ENCODE data around the gene WBP1L. TPM values are rescaled to one million over a fixed set of nuclear protein-coding genes. Genes with fewer than 3 reads are reported as not detected.

The WBP1L gene
- total and polyA plus RNA-seq, 2 of the 13 experiments (the other 11 are each of a cell fraction or from before 2014, with no cell fraction given) = 8.3 to 12.3 TPM

DNA sequence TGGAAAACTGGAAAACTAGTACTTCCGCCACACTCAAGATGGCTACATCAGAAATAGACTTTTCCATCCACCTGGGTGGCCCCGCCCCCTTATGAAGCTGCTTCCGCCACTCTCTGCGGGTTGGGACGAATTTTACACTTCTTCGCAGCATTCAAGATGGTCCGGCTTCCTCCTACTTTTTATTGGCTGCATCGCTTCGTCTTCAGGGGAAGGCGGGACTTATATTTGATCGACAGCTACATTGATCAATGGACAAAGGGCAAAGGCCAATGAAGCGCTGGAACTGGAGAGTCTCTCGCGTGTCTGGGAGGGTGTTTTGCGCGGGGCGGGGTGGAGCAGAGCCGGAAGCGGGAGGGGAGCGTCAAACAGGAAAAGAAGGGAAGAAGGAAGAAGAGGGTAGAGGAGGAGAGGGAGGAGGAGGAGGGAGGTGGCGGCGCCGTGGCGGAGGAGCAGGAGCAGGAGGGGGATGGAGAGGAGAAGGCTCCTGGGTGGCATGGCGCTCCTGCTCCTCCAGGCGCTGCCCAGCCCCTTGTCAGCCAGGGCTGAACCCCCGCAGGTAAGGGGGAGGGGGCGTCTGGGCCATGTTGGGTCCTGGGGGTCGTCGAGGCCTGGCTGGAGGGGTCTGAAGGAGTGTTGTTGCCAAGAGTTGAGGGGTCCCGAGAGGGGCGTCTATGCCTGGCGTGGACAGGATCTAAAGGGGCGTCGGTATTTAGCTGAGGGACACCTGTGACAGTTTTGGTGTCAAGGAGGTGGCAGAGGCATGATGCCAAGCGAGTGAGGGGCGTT is at the start of gene WBP1L (continued):
- peak; percentile 45; the same call in 1 of the 2 replicates for TF ChIP-seq SP5 (CRISPR knock-in tag; IDR thresholded peaks at IDR 0.05; ENCODE audit: borderline replicate concordance, low read depth)
- peak; percentile 98 for TF ChIP-seq YY1 (IDR thresholded peaks at IDR 0.05; ENCODE audit: insufficient read depth, insufficient replicate concordance, low read depth, low read length)
- TF ChIP-seq, protein P1, sequence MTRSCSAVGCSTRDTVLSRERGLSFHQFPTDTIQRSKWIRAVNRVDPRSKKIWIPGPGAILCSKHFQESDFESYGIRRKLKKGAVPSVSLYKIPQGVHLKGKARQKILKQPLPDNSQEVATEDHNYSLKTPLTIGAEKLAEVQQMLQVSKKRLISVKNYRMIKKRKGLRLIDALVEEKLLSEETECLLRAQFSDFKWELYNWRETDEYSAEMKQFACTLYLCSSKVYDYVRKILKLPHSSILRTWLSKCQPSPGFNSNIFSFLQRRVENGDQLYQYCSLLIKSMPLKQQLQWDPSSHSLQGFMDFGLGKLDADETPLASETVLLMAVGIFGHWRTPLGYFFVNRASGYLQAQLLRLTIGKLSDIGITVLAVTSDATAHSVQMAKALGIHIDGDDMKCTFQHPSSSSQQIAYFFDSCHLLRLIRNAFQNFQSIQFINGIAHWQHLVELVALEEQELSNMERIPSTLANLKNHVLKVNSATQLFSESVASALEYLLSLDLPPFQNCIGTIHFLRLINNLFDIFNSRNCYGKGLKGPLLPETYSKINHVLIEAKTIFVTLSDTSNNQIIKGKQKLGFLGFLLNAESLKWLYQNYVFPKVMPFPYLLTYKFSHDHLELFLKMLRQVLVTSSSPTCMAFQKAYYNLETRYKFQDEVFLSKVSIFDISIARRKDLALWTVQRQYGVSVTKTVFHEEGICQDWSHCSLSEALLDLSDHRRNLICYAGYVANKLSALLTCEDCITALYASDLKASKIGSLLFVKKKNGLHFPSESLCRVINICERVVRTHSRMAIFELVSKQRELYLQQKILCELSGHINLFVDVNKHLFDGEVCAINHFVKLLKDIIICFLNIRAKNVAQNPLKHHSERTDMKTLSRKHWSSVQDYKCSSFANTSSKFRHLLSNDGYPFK (CRISPR knock-in tag; IDR thresholded peaks at IDR 0.05; ENCODE audit: borderline replicate concordance) = peak; percentile 49; the same call in 1 of the 2 replicates
- TF ChIP-seq, protein P2, sequence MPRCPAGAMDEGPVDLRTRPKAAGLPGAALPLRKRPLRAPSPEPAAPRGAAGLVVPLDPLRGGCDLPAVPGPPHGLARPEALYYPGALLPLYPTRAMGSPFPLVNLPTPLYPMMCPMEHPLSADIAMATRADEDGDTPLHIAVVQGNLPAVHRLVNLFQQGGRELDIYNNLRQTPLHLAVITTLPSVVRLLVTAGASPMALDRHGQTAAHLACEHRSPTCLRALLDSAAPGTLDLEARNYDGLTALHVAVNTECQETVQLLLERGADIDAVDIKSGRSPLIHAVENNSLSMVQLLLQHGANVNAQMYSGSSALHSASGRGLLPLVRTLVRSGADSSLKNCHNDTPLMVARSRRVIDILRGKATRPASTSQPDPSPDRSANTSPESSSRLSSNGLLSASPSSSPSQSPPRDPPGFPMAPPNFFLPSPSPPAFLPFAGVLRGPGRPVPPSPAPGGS (CRISPR knock-in tag; IDR thresholded peaks at IDR 0.05) = no peak
- TF ChIP-seq, protein P3, sequence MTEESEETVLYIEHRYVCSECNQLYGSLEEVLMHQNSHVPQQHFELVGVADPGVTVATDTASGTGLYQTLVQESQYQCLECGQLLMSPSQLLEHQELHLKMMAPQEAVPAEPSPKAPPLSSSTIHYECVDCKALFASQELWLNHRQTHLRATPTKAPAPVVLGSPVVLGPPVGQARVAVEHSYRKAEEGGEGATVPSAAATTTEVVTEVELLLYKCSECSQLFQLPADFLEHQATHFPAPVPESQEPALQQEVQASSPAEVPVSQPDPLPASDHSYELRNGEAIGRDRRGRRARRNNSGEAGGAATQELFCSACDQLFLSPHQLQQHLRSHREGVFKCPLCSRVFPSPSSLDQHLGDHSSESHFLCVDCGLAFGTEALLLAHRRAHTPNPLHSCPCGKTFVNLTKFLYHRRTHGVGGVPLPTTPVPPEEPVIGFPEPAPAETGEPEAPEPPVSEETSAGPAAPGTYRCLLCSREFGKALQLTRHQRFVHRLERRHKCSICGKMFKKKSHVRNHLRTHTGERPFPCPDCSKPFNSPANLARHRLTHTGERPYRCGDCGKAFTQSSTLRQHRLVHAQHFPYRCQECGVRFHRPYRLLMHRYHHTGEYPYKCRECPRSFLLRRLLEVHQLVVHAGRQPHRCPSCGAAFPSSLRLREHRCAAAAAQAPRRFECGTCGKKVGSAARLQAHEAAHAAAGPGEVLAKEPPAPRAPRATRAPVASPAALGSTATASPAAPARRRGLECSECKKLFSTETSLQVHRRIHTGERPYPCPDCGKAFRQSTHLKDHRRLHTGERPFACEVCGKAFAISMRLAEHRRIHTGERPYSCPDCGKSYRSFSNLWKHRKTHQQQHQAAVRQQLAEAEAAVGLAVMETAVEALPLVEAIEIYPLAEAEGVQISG (CRISPR knock-in tag; IDR thresholded peaks at IDR 0.05) = peak; percentile 90
- 0 out of 2 replicates have a peak, but pooled peaks have one; percentile 31 for TF ChIP-seq NCOA1 (CRISPR knock-in tag; IDR thresholded peaks at IDR 0.05)
- TF ChIP-seq, protein P4, sequence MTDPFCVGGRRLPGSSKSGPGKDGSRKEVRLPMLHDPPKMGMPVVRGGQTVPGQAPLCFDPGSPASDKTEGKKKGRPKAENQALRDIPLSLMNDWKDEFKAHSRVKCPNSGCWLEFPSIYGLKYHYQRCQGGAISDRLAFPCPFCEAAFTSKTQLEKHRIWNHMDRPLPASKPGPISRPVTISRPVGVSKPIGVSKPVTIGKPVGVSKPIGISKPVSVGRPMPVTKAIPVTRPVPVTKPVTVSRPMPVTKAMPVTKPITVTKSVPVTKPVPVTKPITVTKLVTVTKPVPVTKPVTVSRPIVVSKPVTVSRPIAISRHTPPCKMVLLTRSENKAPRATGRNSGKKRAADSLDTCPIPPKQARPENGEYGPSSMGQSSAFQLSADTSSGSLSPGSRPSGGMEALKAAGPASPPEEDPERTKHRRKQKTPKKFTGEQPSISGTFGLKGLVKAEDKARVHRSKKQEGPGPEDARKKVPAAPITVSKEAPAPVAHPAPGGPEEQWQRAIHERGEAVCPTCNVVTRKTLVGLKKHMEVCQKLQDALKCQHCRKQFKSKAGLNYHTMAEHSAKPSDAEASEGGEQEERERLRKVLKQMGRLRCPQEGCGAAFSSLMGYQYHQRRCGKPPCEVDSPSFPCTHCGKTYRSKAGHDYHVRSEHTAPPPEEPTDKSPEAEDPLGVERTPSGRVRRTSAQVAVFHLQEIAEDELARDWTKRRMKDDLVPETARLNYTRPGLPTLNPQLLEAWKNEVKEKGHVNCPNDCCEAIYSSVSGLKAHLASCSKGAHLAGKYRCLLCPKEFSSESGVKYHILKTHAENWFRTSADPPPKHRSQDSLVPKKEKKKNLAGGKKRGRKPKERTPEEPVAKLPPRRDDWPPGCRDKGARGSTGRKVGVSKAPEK (CRISPR knock-in tag; IDR thresholded peaks at IDR 0.05; ENCODE audit: borderline replicate concordance) = no peak
- TF ChIP-seq ZNF335 (CRISPR knock-in tag; IDR thresholded peaks at IDR 0.05) = 0 out of 2 replicates have a peak, but pooled peaks have one; percentile 31
- peak; percentile 25 to 64 for TF ChIP-seq POLR2A (IDR thresholded peaks at IDR 0.05; ENCODE audit: insufficient read depth in 1 of 2, low read depth in 2 of 2, low read length in 2 of 2)
- TF ChIP-seq RXRA (CRISPR knock-in tag; IDR thresholded peaks at IDR 0.05) = peak; percentile 36; the same call in 1 of the 2 replicates
- TF ChIP-seq SRF (IDR thresholded peaks at IDR 0.05; ENCODE audit: low read depth, low read length) = no peak
- TF ChIP-seq JDP2 (CRISPR knock-in tag; IDR thresholded peaks at IDR 0.05; ENCODE audit: borderline replicate concordance) = no peak
- TF ChIP-seq HNRNPLL (IDR thresholded peaks at IDR 0.05; ENCODE audit: low read depth, low read length, poor library complexity, severe bottlenecking) = peak; percentile 48
- TF ChIP-seq SKI (IDR thresholded peaks at IDR 0.05; ENCODE audit: partially characterized antibody) = no peak
- TF ChIP-seq, protein P5, sequence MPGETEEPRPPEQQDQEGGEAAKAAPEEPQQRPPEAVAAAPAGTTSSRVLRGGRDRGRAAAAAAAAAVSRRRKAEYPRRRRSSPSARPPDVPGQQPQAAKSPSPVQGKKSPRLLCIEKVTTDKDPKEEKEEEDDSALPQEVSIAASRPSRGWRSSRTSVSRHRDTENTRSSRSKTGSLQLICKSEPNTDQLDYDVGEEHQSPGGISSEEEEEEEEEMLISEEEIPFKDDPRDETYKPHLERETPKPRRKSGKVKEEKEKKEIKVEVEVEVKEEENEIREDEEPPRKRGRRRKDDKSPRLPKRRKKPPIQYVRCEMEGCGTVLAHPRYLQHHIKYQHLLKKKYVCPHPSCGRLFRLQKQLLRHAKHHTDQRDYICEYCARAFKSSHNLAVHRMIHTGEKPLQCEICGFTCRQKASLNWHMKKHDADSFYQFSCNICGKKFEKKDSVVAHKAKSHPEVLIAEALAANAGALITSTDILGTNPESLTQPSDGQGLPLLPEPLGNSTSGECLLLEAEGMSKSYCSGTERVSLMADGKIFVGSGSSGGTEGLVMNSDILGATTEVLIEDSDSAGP (CRISPR knock-in tag; IDR thresholded peaks at IDR 0.05; ENCODE audit: borderline replicate concordance) = peak; percentile 64; the same call in 1 of the 2 replicates
- TF ChIP-seq TAF1 (CRISPR knock-in tag; IDR thresholded peaks at IDR 0.05) = peak; percentile 62; the same call in 1 of the 2 replicates
